Esophagus squamous epithelium (tissue), 4 donors: ENCODE measurements around the gene PLXND1.

Experiments
- POLR2A ChIP-seq, 4 donors: fragments of 450-650 bp; IDR thresholded peaks; one replicate each; pipeline ENCODE4 v1.6.1; 2017; ENCODE audit warnings: antibody characterized with exemption in 4 of 4, mild to moderate bottlenecking in 4 of 4, moderate library complexity in 3 of 4
- TF ChIP-seq, protein P1 (sequence below), 6 experiments: fragments of 450-650 bp in 4 of 6; fragments of 200-600 bp in 2 of 6; sonication (generic) in 2 of 6; IDR thresholded peaks; one replicate each; pipeline ENCODE4 v1.5.1; 2016 to 2019; ENCODE audit warnings: antibody characterized with exemption in 6 of 6, mild to moderate bottlenecking in 4 of 6, moderate library complexity in 4 of 6

DNA sequence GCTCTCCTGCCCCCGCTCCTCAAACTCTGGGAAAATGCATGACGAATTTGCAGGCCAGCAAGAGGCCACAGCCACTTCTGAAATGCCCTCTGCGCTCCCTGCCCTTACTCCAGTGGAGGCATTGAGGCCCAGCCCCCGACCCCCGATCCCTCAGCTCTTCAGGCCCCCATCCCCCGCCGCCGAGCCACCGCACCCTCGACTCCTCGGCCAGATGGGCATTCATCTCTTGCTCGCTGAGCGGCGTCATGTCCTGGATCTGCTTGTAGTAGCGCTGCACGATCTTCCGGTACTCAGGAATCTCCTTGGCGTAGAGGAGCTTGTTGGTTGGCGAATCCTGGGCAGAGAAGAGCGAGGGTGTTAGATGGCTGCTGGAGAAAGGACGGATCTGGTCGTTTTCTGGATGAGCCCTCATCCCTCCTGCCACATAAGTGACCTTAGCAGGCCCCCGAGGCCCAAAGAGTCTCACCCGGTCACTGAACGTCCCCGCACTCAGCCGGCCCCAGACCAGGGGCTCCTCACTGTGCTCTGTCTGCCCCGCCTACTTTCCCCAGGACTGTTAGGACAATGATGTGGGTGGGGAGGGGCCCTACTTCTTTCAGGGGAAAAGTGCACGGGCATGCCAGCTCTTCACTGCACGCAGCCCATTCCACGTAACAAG, 49.5 kb downstream of the PLXND1 start:
- TF ChIP-seq, protein P1, sequence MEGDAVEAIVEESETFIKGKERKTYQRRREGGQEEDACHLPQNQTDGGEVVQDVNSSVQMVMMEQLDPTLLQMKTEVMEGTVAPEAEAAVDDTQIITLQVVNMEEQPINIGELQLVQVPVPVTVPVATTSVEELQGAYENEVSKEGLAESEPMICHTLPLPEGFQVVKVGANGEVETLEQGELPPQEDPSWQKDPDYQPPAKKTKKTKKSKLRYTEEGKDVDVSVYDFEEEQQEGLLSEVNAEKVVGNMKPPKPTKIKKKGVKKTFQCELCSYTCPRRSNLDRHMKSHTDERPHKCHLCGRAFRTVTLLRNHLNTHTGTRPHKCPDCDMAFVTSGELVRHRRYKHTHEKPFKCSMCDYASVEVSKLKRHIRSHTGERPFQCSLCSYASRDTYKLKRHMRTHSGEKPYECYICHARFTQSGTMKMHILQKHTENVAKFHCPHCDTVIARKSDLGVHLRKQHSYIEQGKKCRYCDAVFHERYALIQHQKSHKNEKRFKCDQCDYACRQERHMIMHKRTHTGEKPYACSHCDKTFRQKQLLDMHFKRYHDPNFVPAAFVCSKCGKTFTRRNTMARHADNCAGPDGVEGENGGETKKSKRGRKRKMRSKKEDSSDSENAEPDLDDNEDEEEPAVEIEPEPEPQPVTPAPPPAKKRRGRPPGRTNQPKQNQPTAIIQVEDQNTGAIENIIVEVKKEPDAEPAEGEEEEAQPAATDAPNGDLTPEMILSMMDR (IDR thresholded peaks at IDR 0.05) = no peak
- TF ChIP-seq POLR2A (IDR thresholded peaks at IDR 0.05) = no peak
